HG03439 (cell line): ENCODE data around the gene HOXC10.

Experiments
- ATAC-seq: cut with Tn5 transposase; IDR thresholded peaks from one replicate; pipeline ENCODE4 v1.9.1; 2021; ENCODE audit warnings: mild to moderate bottlenecking, moderate library complexity; ENCODE audit not compliant: unreplicated experiment

HOXC10 gene

GRCh38 chr12:53950437-53950773 is 34.5 kb upstream of the HOXC10 start:
- ATAC-seq = no peak

- ATAC-seq = no peak
Observed at GRCh38 chr12:53950789-53951576, 34.0 kb upstream of the HOXC10 start.

GRCh38 chr12:53951577-53952334 is 33.2 kb upstream of the HOXC10 start:
- ATAC-seq = no peak

GRCh38 chr12:53952335-53952694 is 32.6 kb upstream of the HOXC10 start:
- ATAC-seq = no peak

GRCh38 chr12:53952871-53953734 is 31.8 kb upstream of the HOXC10 start:
- ATAC-seq = no peak

- no peak for ATAC-seq
Observed at GRCh38 chr12:53953831-53954693, 30.9 kb upstream of the HOXC10 start.

- no peak for ATAC-seq
Observed at GRCh38 chr12:53954694-53955035, 30.3 kb upstream of the HOXC10 start, which contains the start of gene HOXC12. HOXC12 (plus strand) TSS chr12:53954903; CDS start chr12:53954930, 27 bp downstream.

GRCh38 chr12:53955036-53955775 is 29.7 kb upstream of the HOXC10 start:
- ATAC-seq = no peak

GRCh38 chr12:53955776-53956250 is 29.1 kb upstream of the HOXC10 start:
- no peak for ATAC-seq

GRCh38 chr12:53956251-53956887 is 28.6 kb upstream of the HOXC10 start:
- no peak for ATAC-seq

GRCh38 chr12:53956914-53957536 is 27.9 kb upstream of the HOXC10 start:
- no peak for ATAC-seq

GRCh38 chr12:53958128-53958527 is 26.8 kb upstream of the HOXC10 start:
- ATAC-seq = no peak

GRCh38 chr12:53959314-53959713 is 25.6 kb upstream of the HOXC10 start:
- no peak for ATAC-seq

- no peak for ATAC-seq
Observed at GRCh38 chr12:53960187-53961024, 24.5 kb upstream of the HOXC10 start.

GRCh38 chr12:53961025-53961761 is 23.8 kb upstream of the HOXC10 start:
- ATAC-seq = no peak

GRCh38 chr12:53963005-53963404 is 21.9 kb upstream of the HOXC10 start:
- ATAC-seq = no peak
